Measurements from ENCODE around the gene FAM53B. TPM values are rescaled to one million over a fixed set of nuclear protein-coding genes. Genes with fewer than 3 reads are reported as not detected.
A peak's percentile ranks its signal among the peaks of the same experiment; 100 is the strongest.

FAM53B gene
- total RNA-seq, 2 experiments from 2014 or later, result 56.6 to 58.5 TPM

GRCh38 chr10:124739986-124740368 lies 4.2 kb downstream of the FAM53B start:
- Histone ChIP-seq H3K4me1 (ENCODE audit: insufficient read depth, low read length, poor library complexity, severe bottlenecking) (peaks cover 76% of the 10 kb centered on the region), H3K9me2 (ENCODE audit: insufficient read depth, low read length) (no peaks in the 10 kb centered on the region), H3K36me3 (ENCODE audit: insufficient read depth, low read length) (peaks cover 25% of the 10 kb centered on the region; the same call in 1 of the 2 replicates), H3K27ac (ENCODE audit: low read depth, low read length, poor library complexity, severe bottlenecking) (peak overlapping the region; percentile 92), H3K79me2 (ENCODE audit: insufficient read depth, low read depth, low read length) (peaks cover 91% of the 10 kb centered on the region), H4K20me1 (ENCODE audit: insufficient read depth, low read length) (no peaks in the 10 kb centered on the region; the same call in 1 of the 2 replicates), H3K4me3 (ENCODE audit: low read depth, low read length, poor library complexity, severe bottlenecking) (peak overlapping the region; percentile 95), H2AFZ (ENCODE audit: low read length) (no peak overlapping the region), H3K9me3 (ENCODE audit: low read length) (no peaks in the 10 kb centered on the region), H3K4me2 (ENCODE audit: low read length) (peak overlapping the region; percentile 90)
- DNase-seq (ENCODE audit: low spot score), result no peak
- CTCF ChIA-PET (ENCODE audit: unreplicated experiment), result no interaction called here
- intact Hi-C loops (cut with micrococcal nuclease; ENCODE audit: unreplicated experiment), result loop anchor here (5.0 kb wide), 3 partner anchors 93 to 278 kb away; partner anchors contain the start of gene LHPP
- POLR2A ChIA-PET, result interaction anchor here (0.6 to 4.1 kb wide), 10 partner anchors 10 to 205 kb away, joined by 3 to 32 read pairs (median 4); no protein-coding TSS in a partner anchor
- TF ChIP-seq EZH2phosphoT487 (IDR thresholded peaks at IDR 0.05; ENCODE audit: borderline replicate concordance, low read depth, low read length), result no peak
- TF ChIP-seq CTCF (conservative IDR thresholded peaks at IDR 0.05; ENCODE audit: low read length), result no peak
- no TSS peak for BruUV-seq (replicated peaks)

GRCh38 chr10:124739119-124739921 lies 4.9 kb downstream of the FAM53B start:
- Histone ChIP-seq H4K20me1 (ENCODE audit: insufficient read depth, low read length) (peaks cover 3% of the 10 kb centered on the region; the same call in 1 of the 2 replicates), H3K9me2 (ENCODE audit: insufficient read depth, low read length) (no peaks in the 10 kb centered on the region), H3K79me2 (ENCODE audit: insufficient read depth, low read depth, low read length) (peaks cover 93% of the 10 kb centered on the region), H3K9me3 (ENCODE audit: low read length) (no peaks in the 10 kb centered on the region), H3K4me2 (ENCODE audit: low read length) (peak overlapping the region; percentile 90), H3K4me1 (ENCODE audit: insufficient read depth, low read length, poor library complexity, severe bottlenecking) (peaks cover 78% of the 10 kb centered on the region), H3K36me3 (ENCODE audit: insufficient read depth, low read length) (peaks cover 32% of the 10 kb centered on the region; the same call in 1 of the 2 replicates), H3K27ac (ENCODE audit: low read depth, low read length, poor library complexity, severe bottlenecking) (peak overlapping the region; percentile 92), H2AFZ (ENCODE audit: low read length) (no peak overlapping the region), H3K4me3 (ENCODE audit: low read depth, low read length, poor library complexity, severe bottlenecking) (peak overlapping the region; percentile 95)
- no peak for DNase-seq (ENCODE audit: low spot score)
- intact Hi-C loops (cut with micrococcal nuclease; ENCODE audit: unreplicated experiment), result no loop called here
- CTCF ChIA-PET (ENCODE audit: unreplicated experiment), result no interaction called here
- TSS peak; percentile 25 for BruUV-seq (replicated peaks)
- POLR2A ChIA-PET, result interaction anchor here (0.5 to 4.1 kb wide), 11 partner anchors 9 to 204 kb away, joined by 3 to 32 read pairs (median 3); no protein-coding TSS in a partner anchor
- TF ChIP-seq CTCF (conservative IDR thresholded peaks at IDR 0.05; ENCODE audit: low read length) (no peak), EZH2phosphoT487 (IDR thresholded peaks at IDR 0.05; ENCODE audit: borderline replicate concordance, low read depth, low read length) (no peak)
